BJ (cell line): ENCODE results near the gene IL20RA. TPM values are rescaled to one million over a fixed set of nuclear protein-coding genes. Genes with fewer than 3 reads are reported as not detected.

ENCODE experiments used
- CTCF ChIA-PET: fragments of 350-600 bp; formaldehyde crosslinking; extraction: SDS; loops from one replicate; lab custom pipeline; 2021; ENCODE audit warnings: antibody characterized with exemption, inconsistent platforms; lab: Yijun Ruan, JAX
- POLR2A ChIA-PET: fragments of 300-600 bp; sonication (Branson Sonifier 250); formaldehyde crosslinking; extraction: SDS; loops from one replicate; lab custom pipeline; 2021; ENCODE audit warnings: antibody characterized with exemption; lab: Charles Lee
- DNase-seq: peaks from one replicate; pipeline ENCODE4 v3.0.0-alpha.2; 2011; ENCODE audit warnings: low read depth
- H3K27me3 ChIP-seq: 2 replicates; pipeline ENCODE4 v1.6.0; 2011; ENCODE audit warnings: low read length; ENCODE audit not compliant: control insufficient read depth, insufficient read depth
- H3K36me3 ChIP-seq: 2 replicates; pipeline ENCODE4 v1.5.1; 2011; ENCODE audit warnings: low read length; ENCODE audit not compliant: control insufficient read depth, insufficient read depth
- H3K4me3 ChIP-seq: 2 replicates; pipeline ENCODE4 v1.5.1; 2011; ENCODE audit warnings: low read depth, mild to moderate bottlenecking, control low read depth, low read length
- CTCF ChIP-seq: IDR thresholded peaks from 2 replicates; pipeline ENCODE4 v1.5.1; 2011; ENCODE audit warnings: low read depth, mild to moderate bottlenecking, control low read depth, inconsistent platforms, low read length, moderate library complexity; ENCODE audit not compliant: insufficient read depth
- polyA plus RNA-seq: library from polyadenylated mRNA; depleted of rRNA; stranded (reverse); fragments of >200 nt; gene quantifications from 2 replicates; pipeline ENCODE4 v1.2.3, GENCODE V29; 2011; rRNA removed
- small RNA-seq: library from RNA; depleted of rRNA; stranded (forward); fragments of <200 nt; gene quantifications from one replicate; pipeline ENCODE3, GENCODE V24; 2012; ENCODE audit warnings: low replicate concordance, low read depth; ENCODE audit not compliant: insufficient read length

Gene IL20RA
- polyA plus RNA-seq, 1 experiment = not detected

GRCh38 chr6:136956590-136957544 is 87.9 kb downstream of the IL20RA start:
- ChIA-PET CTCF (no interaction called here), POLR2A (interaction anchor here (0.6 kb wide), 1 partner anchor 58 kb away, joined by 7 read pairs; no protein-coding TSS in a partner anchor)
- no peak overlapping the region for H3K4me3 ChIP-seq
- no peaks in the 10 kb centered on the region for H3K36me3 ChIP-seq
- no peak for DNase-seq
- no peak for TF ChIP-seq CTCF
- H3K27me3 ChIP-seq = no peaks in the 10 kb centered on the region

- POLR2A ChIA-PET = no interaction called here
- CTCF ChIA-PET = no interaction called here
These were observed 89.6 kb downstream of the IL20RA start for GRCh38 chr6:136955123-136955522.

GRCh38 chr6:136952714-136953260 is 92.0 kb downstream of the IL20RA start:
- no peak for DNase-seq
- no peak overlapping the region for H3K4me3 ChIP-seq
- POLR2A ChIA-PET = no interaction called here

More at GRCh38 chr6:136955123-136955522, 89.6 kb downstream of the IL20RA start:
- no peak for DNase-seq
- no peaks in the 10 kb centered on the region for H3K27me3 ChIP-seq
- H3K4me3 ChIP-seq = no peak overlapping the region
- H3K36me3 ChIP-seq = no peaks in the 10 kb centered on the region
- no peak for TF ChIP-seq CTCF

GRCh38 chr6:136950436-136951126 is 94.2 kb downstream of the IL20RA start:
- ChIA-PET CTCF (no interaction called here), POLR2A (no interaction called here)
- DNase-seq = no peak
- Histone ChIP-seq H3K27me3 (no peaks in the 10 kb centered on the region), H3K4me3 (no peak overlapping the region), H3K36me3 (no peaks in the 10 kb centered on the region)
- TF ChIP-seq CTCF = no peak

More at GRCh38 chr6:136952714-136953260, 92.0 kb downstream of the IL20RA start:
- CTCF ChIA-PET = no interaction called here
- Histone ChIP-seq H3K36me3 (no peaks in the 10 kb centered on the region), H3K27me3 (no peaks in the 10 kb centered on the region)
- no peak for TF ChIP-seq CTCF

Small RNAs within 50 kb of the gene (small RNA-seq; reads per million reads assigned to genes)
- not detected for gene RPL35AP3

Other genes with a start within 250 kb of the IL20RA start
- 5.6 and 8.5 TPM in 2 replicates for gene PEX7, start 222.4 kb downstream of the IL20RA start, polyA plus RNA-seq
- not detected in 2 replicates for gene SLC35D3, start 122.7 kb downstream of the IL20RA start, polyA plus RNA-seq
- not detected in 2 replicates for gene IL22RA2, start 128.7 kb upstream of the IL20RA start, polyA plus RNA-seq
- 56.1 and 58.2 TPM in 2 replicates for gene IFNGR1, start 174.4 kb upstream of the IL20RA start, polyA plus RNA-seq